Measurements from ENCODE around the gene SLCO1B3. TPM values are rescaled to one million over a fixed set of nuclear protein-coding genes. Genes with fewer than 3 reads are reported as not detected.

Gene SLCO1B3
- total and polyA plus RNA-seq, 10 of the 15 experiments (the other 5 are each of a cell fraction or from before 2014, with no cell fraction given): 0.04 to 1.2 TPM; not detected in 8

- Histone ChIP-seq H2AFZ (ENCODE audit: control insufficient read depth, low read depth, low read length) (no peak overlapping the region), H3K27me3 (replicated peaks in 1 of 2; ENCODE audit: control insufficient read depth in 2 of 2, insufficient read depth in 2 of 2, low read length in 1 of 2) (no peaks in the 10 kb centered on the region), H3K9ac (ENCODE audit: control insufficient read depth, insufficient read depth, low read length) (no peak overlapping the region), H3K9me3 (replicated peaks; ENCODE audit: control insufficient read depth, insufficient read depth, low read length) (no peaks in the 10 kb centered on the region), H3K36me3 (ENCODE audit: control insufficient read depth in 2 of 2, insufficient read depth in 2 of 2, low read length in 1 of 2) (no peaks in the 10 kb centered on the region), H3K27ac (ENCODE audit: control insufficient read depth, insufficient read depth) (no peak overlapping the region), H4K20me1 (ENCODE audit: control insufficient read depth, insufficient read depth) (no peaks in the 10 kb centered on the region), H3K4me2 (ENCODE audit: control insufficient read depth, insufficient read depth) (no peak overlapping the region), H3K79me2 (ENCODE audit: control insufficient read depth, insufficient read depth, low read length) (no peaks in the 10 kb centered on the region), H3K4me1 (ENCODE audit: control insufficient read depth, insufficient read depth, low read length) (no peaks in the 10 kb centered on the region), H3K4me3 (no peak overlapping the region)
- ATAC-seq (no peak), FAIRE-seq (no peak), DNase-seq (ENCODE audit: low read depth, low spot score) (no peak)
- POLR2A ChIA-PET: no interaction called here
- TF ChIP-seq ZNF687 (IDR thresholded peaks at IDR 0.05): no peak
- TF ChIP-seq PKNOX1 (IDR thresholded peaks at IDR 0.05): no peak
- no peak for TF ChIP-seq CEBPB (IDR thresholded peaks at IDR 0.05; ENCODE audit: borderline replicate concordance in 1 of 2, low read depth in 2 of 2, low read length in 2 of 2)
- no peak for TF ChIP-seq GABPA (IDR thresholded peaks at IDR 0.05; ENCODE audit: low read depth)
- no peak for TF ChIP-seq RAD51 (IDR thresholded peaks at IDR 0.05)
- TF ChIP-seq POU2F2 (IDR thresholded peaks at IDR 0.05; ENCODE audit: borderline replicate concordance, low read depth, low read length): no peak
- TF ChIP-seq CTCF (IDR thresholded peaks at IDR 0.05 in 2 of 3, conservative IDR thresholded peaks at IDR 0.05 in 1 of 3; ENCODE audit: control insufficient read depth in 2 of 3, extremely low read depth in 1 of 3, insufficient read depth in 1 of 3, low read depth in 3 of 3, low read length in 3 of 3): no peak
- no peak for TF ChIP-seq BCL3 (IDR thresholded peaks at IDR 0.05; ENCODE audit: borderline replicate concordance, insufficient read depth, low read depth, low read length, poor library complexity, severe bottlenecking)
- SMC1A ChIA-PET (ENCODE audit: uncharacterized antibody, unreplicated experiment): no interaction called here
- intact Hi-C loops (cut with micrococcal nuclease; ENCODE audit: unreplicated experiment): no loop called here
- in situ Hi-C loops (cut with MboI): no loop called here
- RAD21 ChIA-PET (ENCODE audit: unreplicated experiment): no interaction called here
- no TSS peak for BruUV-seq (replicated peaks)
- CTCF ChIA-PET: no interaction called here
These were observed 72.8 kb downstream of the SLCO1B3 start for GRCh38 chr12:20883288-20883687.

Measured in GM12878 (cell line).